ENCODE measurements around the gene VIP.

VIP gene

DNA sequence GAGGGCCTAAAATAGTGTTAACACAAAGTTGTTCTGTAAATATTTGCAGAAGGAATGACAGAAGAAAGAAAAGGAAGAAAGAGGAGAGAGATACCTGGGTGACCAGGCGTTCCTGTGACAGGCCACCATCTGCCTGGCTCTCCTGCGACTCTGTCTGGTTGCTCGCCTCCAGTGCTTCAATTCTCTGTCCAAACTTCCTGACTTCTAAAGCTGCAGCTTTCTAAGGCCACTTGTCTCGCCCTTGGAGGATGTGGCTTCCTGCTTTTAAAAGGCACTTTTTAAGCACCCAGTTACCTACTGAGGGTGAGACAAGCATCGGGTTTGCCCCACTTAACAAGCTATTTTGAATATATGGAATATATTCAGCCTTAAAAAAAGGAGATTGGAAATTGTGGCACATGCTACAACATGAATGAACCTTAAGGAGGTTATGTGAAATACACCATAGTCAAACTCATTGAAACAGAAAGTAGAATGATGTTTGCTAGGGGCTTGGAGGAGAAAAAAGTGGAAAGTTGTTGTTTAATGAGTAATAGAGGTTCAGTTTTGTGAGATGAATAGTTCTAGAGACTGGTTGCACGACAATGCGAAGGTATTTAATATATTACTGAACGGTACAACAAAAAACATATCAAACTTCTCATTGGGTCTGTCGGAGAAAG is 32.8 kb downstream of the VIP start:
- no peak for DNase-seq

- no peak for DNase-seq
Measured at GRCh38 chr6:152794696-152795095, 44.1 kb downstream of the VIP start.

DNA sequence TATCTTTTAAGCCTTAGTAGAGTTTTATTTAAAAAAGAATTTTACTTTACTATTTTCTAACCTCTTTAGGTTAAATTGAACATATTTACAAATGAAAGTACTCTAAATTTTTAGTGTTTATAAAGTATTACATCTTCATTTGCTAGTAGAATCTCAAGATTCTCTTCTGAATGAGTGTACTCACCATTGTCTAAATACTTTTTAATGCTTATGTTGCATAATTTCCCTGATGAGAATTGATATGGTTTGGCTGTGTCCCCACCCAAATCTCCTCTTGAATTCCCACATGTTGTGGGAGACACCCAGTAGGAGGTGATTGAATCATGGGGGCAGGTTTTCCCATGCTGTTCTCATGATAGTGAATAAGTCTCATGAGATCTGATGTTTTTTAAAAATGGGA is 53.6 kb downstream of the VIP start:
- DNase-seq = no peak

Data from NCI-H774 (cell line).